DMS153 treated with DMSO at 0.1 percent for 48 hours (cell line): ENCODE results near the gene DCHS2.
"Not testable (repeated sequence)": the region's sequence is repeated elsewhere in the genome, so short reads cannot be mapped to it uniquely, and the experiment has no call there.

Source experiments
- DNase-seq: peaks from one replicate; lab custom pipeline; 2025; ENCODE audit not compliant: unreplicated experiment; lab: John Stamatoyannopoulos, UW

DCHS2 gene

DNA sequence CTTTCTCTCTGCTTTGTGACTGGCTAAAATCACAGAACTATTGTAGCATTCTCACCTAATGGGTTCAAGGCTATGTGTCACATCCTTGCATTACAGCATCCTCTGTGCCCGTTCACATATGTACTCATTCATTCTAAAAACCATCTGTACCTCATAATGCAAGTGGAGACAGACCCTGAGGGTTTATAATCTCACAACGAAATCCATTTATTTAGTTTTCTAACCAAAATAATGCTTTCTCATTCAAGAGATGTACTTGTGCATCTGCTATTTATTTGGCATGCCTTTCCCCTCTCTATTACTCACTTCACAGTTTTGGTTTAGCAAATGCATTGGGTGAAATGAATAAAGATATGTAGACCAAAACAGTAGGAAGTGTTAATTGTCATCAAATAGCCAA, 261.5 kb downstream of the DCHS2 start:
- no peak for DNase-seq

DNA sequence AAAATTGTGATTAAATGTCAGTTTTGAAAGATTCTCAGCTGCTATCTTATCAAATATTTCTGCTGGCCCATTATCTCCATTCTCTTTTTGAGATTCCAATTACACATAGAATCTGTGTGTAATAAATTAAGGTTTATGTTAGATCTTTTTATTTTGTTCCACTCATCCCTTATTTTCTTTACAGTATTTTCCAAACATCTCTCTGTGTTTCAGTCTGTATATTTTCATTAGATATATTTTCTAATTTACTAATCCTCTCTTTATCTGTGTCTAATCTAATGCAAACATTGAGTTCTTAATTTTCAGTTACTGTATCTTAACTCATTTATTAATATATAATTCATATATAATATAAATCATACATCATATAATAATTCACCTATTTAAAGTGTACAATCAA, 268.7 kb downstream of the DCHS2 start:
- DNase-seq, result no peak

DNA sequence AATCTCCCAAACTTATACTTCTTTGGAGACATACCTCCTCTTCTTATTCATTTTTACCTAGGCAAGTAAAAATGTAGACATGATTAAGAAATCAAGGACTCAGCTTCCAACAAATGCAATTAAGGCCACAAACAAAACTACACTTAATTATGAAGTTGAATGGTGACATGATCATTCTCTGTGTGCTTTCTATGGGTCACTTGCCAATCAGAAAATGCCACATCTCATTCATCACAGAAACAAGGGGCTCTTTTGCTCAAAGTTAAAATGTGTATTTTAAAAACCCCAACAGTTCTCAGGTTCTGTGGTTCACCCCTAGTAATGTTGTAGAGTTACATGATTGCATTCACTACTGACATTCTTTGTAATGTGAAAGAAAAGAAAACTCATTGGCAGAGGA, 273.5 kb downstream of the DCHS2 start:
- no peak for DNase-seq

DNA sequence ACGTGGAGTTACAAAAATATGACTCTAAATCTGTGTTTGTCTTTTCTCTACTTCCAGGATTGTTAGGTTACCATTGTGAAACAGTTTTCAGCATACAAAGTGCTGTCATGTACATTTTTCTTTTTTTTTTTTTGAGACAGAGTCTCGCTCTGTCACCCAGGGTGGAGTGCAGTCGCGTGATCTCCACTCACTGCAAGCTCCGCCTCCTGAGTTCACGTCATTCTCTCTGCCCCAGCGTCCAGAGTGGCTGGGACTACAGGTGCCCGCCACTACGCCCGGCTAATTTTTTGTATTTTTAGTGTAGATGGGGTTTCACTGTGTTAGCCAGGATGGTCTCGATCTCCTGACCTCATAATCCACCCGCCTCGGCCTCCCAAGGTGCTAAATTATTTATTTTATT, 274.2 kb downstream of the DCHS2 start:
- DNase-seq, result not testable (repeated sequence)

DNA sequence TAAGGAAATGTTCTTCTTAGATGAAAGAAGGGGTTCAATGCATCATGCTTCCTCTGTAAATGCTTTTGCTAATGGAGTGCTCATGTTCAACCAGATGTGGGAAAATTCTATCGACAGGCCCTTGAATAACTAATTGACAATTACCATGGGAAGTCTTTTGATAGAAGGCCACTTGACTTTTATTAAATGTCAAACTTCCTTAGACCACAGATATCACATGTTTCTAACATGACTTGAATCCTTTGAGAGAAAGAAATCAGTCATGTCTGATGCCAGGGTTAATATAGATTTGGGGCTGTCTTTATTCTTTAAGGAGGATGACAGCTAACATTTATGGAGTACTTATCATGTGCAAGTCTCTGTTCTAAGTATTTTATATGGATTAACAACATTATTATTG, 280.1 kb downstream of the DCHS2 start:
- DNase-seq, result no peak

DNA sequence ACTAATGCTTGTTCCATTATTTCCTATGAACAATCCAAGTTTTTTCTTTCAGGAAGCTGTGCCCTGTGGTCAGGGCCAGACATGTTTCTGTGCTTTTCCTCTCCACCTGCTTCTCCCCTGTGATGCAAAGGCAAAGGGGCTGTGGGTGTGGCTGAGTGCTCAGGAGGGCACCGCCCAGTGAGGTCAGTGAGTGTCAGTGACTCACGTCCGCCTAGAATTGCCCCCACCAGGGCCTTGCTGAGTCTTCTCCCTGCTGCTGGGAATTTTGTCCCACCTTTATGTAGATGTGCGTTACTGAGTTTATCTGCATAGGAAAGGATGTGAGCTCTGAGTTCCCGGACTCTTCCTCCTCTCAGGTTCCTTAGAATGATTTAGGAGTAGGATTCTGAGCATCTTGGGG, 283.2 kb downstream of the DCHS2 start:
- no peak for DNase-seq

DNA sequence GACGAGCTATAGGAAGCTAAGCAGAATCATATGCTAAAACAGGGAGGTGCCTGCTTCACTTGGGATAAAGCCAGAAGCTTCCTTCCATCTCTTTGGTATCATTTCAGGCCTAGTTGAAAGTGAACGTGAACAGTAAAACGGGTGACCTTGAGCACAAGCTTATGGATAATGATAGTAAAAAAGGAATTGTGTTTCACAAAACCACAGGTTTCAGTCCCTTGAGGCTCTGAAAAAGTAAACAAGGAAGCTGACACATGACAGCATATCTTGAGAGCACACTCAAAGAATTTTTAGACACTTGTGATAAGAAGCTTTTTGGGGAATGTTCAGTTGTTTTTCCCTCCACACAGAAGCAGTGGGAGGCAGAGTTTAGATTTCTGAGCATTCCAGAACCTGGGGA, 286.1 kb downstream of the DCHS2 start:
- DNase-seq, result no peak

DNA sequence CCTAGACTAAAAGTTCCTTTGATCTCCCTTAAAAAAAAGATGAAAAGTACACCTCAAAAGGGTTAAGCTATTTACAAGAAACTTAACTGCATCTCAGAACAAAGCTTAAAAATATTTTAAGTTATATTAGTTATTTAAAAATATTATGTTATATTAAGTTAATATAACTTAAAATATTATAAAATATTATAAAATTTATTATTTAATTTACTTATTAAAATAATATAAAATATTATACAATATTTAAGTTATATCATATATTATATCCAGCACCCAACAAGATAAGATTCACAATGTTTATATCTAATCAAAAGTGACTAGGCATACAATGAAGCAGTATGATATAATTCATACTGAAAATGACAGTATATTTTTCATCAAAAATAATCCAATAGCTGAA, 296.9 kb downstream of the DCHS2 start:
- DNase-seq, result no peak

DNA sequence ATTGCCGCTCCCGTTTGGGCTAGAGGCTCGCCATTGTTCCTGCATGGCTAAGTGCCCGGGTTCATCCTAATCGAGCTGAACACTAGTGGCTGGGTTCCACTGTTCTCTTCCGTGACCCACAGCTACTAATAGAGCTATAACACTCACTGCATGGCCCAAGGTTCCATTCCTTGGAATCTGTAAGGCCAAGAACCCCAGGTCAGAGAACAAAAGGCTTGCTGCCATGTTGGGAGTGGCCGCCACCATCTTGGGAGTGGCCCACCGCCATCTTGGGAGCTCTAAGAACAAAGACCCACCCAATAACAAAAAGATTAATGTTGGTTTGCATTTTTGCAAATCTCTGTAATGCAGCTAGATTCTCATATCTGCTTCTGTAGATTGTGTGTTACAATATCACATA, 299.0 kb downstream of the DCHS2 start:
- no peak for DNase-seq

DNA sequence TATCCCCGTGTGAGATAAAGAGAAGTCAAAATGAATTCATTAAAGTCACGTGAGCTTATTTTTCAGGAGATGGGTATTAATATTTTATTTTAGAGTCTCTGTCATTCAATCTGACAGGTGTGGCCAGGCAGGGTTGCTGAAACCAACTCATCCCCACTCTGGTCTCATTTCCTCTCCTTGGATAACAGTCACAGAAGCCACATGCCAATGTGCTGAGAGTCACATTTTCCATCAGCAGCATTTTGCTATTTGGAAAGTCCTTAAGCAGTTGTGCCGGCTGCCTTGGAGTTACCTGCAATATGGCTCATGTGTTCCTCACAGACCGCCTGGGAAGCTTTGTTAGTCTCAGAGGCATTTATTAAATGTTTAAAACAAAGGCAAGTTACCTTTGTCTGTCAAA, 302.3 kb downstream of the DCHS2 start:
- DNase-seq, result no peak

DNA sequence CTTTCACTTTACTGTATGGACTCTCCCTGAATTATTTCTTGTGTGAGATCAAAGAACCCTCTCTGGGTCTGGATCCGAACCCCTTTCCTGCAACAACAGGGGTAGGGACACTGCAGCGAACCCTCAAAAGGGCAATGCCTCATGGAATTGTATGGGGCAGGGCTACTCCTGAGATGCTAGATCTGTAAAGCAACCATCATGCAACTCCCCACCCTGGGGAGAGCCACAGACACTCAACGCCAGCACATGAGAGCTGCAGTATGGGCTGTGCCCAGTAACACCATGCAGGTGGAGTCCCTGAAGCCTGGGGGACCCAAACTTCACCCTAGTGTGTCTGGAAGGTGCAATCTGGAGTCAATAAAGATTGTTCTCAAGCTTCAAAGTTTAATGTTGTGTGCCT, 304.7 kb downstream of the DCHS2 start:
- no peak for DNase-seq

DNA sequence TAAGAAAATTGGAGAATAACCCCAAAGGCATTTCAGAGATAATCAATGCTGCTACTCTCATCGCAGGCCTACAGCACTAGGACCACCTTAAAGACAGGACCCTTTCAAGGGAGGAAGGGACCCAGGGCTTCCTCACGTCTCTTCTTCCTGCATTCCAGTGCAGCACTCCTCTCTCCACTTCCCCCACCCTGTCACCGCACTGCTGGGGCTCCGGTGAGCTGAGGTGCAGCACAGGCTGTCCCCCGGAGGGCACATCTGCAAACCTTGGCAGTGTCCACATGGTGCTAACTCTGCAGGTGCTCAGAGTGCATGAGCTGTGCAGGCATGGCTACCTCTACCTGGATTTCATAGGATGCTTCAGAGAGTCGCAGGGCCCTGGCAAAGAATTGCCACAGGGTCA, 305.6 kb downstream of the DCHS2 start:
- DNase-seq, result no peak

DNA sequence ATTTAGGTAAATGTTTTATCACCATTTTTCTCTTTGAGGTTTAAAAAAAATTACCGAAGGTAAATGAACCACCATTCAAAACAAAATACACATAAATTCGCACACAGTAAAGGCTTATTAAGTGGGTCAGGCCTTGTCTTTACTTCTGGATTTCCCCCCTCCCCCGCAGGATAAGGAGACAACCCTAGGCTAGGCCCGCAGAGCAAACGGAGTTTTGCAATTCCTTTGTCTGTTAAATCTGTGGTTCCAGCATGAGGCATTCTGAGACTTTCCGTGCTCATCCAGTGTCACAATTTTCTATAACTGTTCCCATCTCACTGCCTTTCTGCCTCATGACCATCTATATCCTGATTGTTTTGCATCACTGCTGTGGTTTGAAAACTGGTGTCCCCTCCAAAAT, 307.4 kb downstream of the DCHS2 start:
- no peak for DNase-seq

DNA sequence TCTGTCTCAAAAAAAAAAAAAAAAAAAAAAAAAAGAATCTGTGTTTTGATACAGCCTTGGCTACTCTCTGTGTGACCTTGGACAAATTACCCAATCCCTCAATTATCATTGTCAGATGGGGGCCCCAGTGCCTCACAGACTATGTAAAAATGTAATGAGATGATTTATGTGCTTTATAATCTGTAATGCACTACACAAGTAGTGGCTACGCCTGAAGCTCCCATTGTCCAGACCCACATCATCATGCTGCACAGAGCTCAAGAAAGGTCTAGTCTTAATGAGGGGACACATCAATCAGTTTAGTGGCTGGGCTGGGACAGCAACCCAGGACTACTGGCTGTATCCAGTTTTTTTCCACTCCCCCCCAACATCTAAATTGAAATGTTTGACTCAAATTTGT, 308.3 kb downstream of the DCHS2 start:
- DNase-seq, result no peak
